Heart left ventricle (tissue), 16 donors: ENCODE data around the gene STXBP1. TPM values are rescaled to one million over a fixed set of nuclear protein-coding genes. Genes with fewer than 3 reads are reported as not detected.

Experiments
- ATAC-seq, 4 donors: fragments of 200-7000 bp; cut with Tn5 transposase; one replicate each; pipeline ENCODE4 v1.9.1; 2020 to 2022; ENCODE audit warnings: moderate library complexity in 4 of 4, mild to moderate bottlenecking in 3 of 4, moderate number of reproducible peaks in 1 of 4
- DNase-seq, 5 donors: peaks; one replicate each; pipeline ENCODE4 v3.0.0-alpha.2; 2020
- H3K27ac ChIP-seq, 12 donors: fragments of 200-600 bp; sonication (generic) in 4 of 12; one replicate each; pipeline versions ENCODE4 v1.5.0 to v1.8.0; 2016 to 2022; ENCODE audit warnings: mild to moderate bottlenecking in 2 of 12
- H3K27me3 ChIP-seq, 9 donors: fragments of 200-600 bp; sonication (generic) in 2 of 9; one replicate each; pipeline versions ENCODE4 v1.5.1 to v1.8.0; 2016 to 2022; ENCODE audit warnings: mild to moderate bottlenecking in 3 of 9
- H3K36me3 ChIP-seq, 9 donors: fragments of 200-600 bp; sonication (generic) in 2 of 9; one replicate each; pipeline versions ENCODE4 v1.5.0 to v1.8.0; 2018 to 2022; ENCODE audit warnings: mild to moderate bottlenecking in 2 of 9
- H3K4me1 ChIP-seq, 12 donors: fragments of 200-600 bp; sonication (generic) in 4 of 12; one replicate each; pipeline versions ENCODE4 v1.5.0 to v1.8.0; 2016 to 2022; ENCODE audit warnings: mild to moderate bottlenecking in 3 of 12
- H3K4me3 ChIP-seq, 12 donors: fragments of 200-600 bp; sonication (generic) in 4 of 12; one replicate each; pipeline versions ENCODE4 v1.5.0 to v1.8.0; 2017 to 2022; ENCODE audit warnings: mild to moderate bottlenecking in 9 of 12, moderate library complexity in 4 of 12
- H3K9me3 ChIP-seq, 12 donors: fragments of 200-600 bp; sonication (generic) in 4 of 12; one replicate each; pipeline versions ENCODE4 v1.5.0 to v1.8.0; 2016 to 2022; ENCODE audit warnings: mild to moderate bottlenecking in 1 of 12
- POLR2A ChIP-seq, 2 donors: fragments of 450-650 bp; IDR thresholded peaks; one replicate each; pipeline ENCODE4 v1.6.1; 2017; ENCODE audit warnings: antibody characterized with exemption in 2 of 2, mild to moderate bottlenecking in 2 of 2, moderate library complexity in 2 of 2
- WGBS, 4 donors: extraction: QIAGEN DNeasy Blood & Tissue Kit in 2 of 4; methylation state at CpG; one replicate each; pipeline versions ENCODE4 v1.1.5 to v1.1.7; 2013 to 2018; 5-methylcytosine and 5-hydroxymethylcytosine counted together
- intact Hi-C, 10 donors: fragments of 100-400 bp; cut with DNase I; formaldehyde crosslinking; loops; one replicate each; pipeline versions ENCODE4 v1.11.1 to v1.14.2; 2022
- polyA plus RNA-seq, 2 donors: library from polyadenylated mRNA; stranded (reverse); fragments of 200-250 nt; gene quantifications; one replicate each; pipeline ENCODE4 v1.2.3, GENCODE V29; 2013
- total RNA-seq, 9 donors: library from RNA; depleted of rRNA in 2 of 9; stranded (reverse); fragments of >200 nt in 2 of 9; fragmentation: NEBNext Ultra II Directional in 3 of 9; extraction: Animal tissue kit (Norgen Biotek cat#: 25700) in 3 of 9; gene quantifications; one replicate each; pipeline versions ENCODE4 v1.1.0 to v1.2.4, GENCODE V29; 2016 to 2023
- TF ChIP-seq, protein P1 (sequence below), 12 donors: fragments of 200-600 bp; sonication (generic) in 4 of 12; IDR thresholded peaks; one replicate each; pipeline versions ENCODE4 v1.5.0 to v1.8.0; 2018 to 2022; ENCODE audit warnings: antibody characterized with exemption in 12 of 12, mild to moderate bottlenecking in 5 of 12
- donor health status: ischemic (EF 13 %, LVEDD 7.1; RV severe dilation, severe dysfunction).
- donor health status: healthy with polysubstance abuse.
- donor health status: DM: no; HTN: yes; CAD: no.
- donor health status: DM: no; HTN: no; CAD: no.
- donor health status: ischemic (EF 25% LVEDD 6.9; RV normal size, moderate dysfunction).
- donor health status: ischemic (EF 25% LVEDD 5.7; RV mildly dilated, moderate dysfunction).
- donor health status: healthy.
- donor health status: DM: yes; HTN: yes; CAD: no.
- donor health status: ischemic (EF 35%, LVEDD 5.7; RV mildly dilated, moderate dysfunction).
- donor health status: nonischemic (EF 11% LVEDD 7.7; RV severe dilation, severe dysfunction).
- donor health status: DM: yes; HTN: yes; CAD: no.
- donor health status: PGD.
- donor health status: ischemic (EF 29% LVEDD 5.4; RV normal size, mild dysfunction).
- donor health status: nonischemic (EF 23%, LVEDD 6.1; RV moderate dilation, normal function).

Gene STXBP1
- total and polyA plus RNA-seq, 11 donors = 14.0 to 102 (median 44.5) TPM

DNA sequence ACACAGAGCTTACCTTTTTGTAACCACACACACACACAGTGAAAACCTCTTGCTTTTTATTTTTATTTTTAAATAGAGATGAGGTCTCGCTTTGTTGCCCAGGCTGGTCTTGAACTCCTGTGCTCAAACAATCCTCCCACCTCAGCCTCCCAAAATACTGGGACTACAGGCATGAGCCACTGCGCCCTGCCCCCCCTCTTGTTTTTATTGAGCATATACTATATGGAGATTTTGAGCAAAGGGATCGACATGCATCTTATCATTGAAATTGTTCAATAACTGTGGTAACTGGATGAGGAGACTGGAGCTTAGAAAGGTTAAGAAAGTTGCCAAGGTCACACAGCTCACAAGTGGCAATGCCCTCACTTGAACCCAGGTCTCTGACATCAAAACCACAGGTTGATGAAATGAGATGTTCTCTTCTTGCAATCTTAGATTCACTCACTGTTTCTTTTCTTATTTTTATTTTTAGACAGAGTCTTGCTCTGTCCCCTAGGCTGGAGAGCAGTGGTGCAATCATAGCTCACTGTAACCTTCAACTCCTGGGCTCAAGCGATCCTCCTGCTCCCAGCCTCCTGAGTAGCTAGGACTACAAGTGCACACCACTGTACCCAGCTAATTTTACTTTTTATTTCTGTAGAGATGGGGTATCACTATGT is 26.8 kb upstream of the STXBP1 start:
- DNase-seq (no peak), ATAC-seq (no peak)
- TF ChIP-seq POLR2A (IDR thresholded peaks at IDR 0.05) = no peak
- TF ChIP-seq, protein P1, sequence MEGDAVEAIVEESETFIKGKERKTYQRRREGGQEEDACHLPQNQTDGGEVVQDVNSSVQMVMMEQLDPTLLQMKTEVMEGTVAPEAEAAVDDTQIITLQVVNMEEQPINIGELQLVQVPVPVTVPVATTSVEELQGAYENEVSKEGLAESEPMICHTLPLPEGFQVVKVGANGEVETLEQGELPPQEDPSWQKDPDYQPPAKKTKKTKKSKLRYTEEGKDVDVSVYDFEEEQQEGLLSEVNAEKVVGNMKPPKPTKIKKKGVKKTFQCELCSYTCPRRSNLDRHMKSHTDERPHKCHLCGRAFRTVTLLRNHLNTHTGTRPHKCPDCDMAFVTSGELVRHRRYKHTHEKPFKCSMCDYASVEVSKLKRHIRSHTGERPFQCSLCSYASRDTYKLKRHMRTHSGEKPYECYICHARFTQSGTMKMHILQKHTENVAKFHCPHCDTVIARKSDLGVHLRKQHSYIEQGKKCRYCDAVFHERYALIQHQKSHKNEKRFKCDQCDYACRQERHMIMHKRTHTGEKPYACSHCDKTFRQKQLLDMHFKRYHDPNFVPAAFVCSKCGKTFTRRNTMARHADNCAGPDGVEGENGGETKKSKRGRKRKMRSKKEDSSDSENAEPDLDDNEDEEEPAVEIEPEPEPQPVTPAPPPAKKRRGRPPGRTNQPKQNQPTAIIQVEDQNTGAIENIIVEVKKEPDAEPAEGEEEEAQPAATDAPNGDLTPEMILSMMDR (IDR thresholded peaks at IDR 0.05) = no peak
- Histone ChIP-seq H3K27me3 (no peaks in the 10 kb centered on the region), H3K9me3 (no peaks in the 10 kb centered on the region), H3K4me3 (no peak overlapping the region), H3K36me3 (no peaks in the 10 kb centered on the region), H3K4me1 (peaks cover 0 to 15% (median 0%) of the 10 kb centered on the region in 12 donors), H3K27ac (no peak overlapping the region)
- 97 to 98% (median 97%) methylated on average over 4 of the region's 4 CpGs for WGBS, 4 donors
- intact Hi-C loops = loop anchor here in 3 of 10 donors (5.0 kb wide), 1 partner anchor 337 kb away; no protein-coding TSS in a partner anchor

DNA sequence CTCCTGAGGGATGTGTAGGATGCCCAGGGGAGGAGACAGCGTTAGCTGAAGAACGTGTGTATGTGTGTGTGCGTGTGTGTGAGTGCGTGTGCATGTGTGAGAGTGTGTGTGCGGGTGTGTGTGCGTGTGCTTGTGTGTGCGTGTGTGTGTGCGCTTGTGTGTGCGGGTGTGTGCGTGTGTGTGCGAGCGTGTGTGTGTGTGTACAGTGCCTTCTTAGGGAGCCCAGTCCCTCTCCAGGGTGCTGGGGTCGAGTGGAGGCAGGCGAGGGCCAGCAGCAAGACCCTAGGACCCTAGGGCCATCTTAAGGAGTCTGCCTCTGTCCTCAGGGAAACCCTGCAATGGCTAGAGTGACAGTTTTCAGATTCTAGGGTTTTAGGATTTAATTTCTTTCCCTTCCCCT is 26.0 kb upstream of the STXBP1 start:
- H3K36me3 ChIP-seq = no peaks in the 10 kb centered on the region
- H3K4me3 ChIP-seq = no peak overlapping the region
- H3K9me3 ChIP-seq = no peaks in the 10 kb centered on the region
- H3K27ac ChIP-seq = no peak overlapping the region
- intact Hi-C loops = loop anchor here in 9 of 10 donors (1.0 to 5.0 kb wide), 3 partner anchors 81 to 336 kb away; no protein-coding TSS in a partner anchor
- DNase-seq (no peak), ATAC-seq (peak; percentile 5 to 47 (median 24))
- H3K4me1 ChIP-seq = peaks cover 0 to 7% (median 0%) of the 10 kb centered on the region in 12 donors
- no peak for TF ChIP-seq POLR2A (IDR thresholded peaks at IDR 0.05)
- TF ChIP-seq, protein P1 (IDR thresholded peaks at IDR 0.05) = no peak
- H3K27me3 ChIP-seq = no peaks in the 10 kb centered on the region
- 72 to 75% (median 75%) methylated on average over 14 of the region's 14 CpGs for WGBS, 4 donors

DNA sequence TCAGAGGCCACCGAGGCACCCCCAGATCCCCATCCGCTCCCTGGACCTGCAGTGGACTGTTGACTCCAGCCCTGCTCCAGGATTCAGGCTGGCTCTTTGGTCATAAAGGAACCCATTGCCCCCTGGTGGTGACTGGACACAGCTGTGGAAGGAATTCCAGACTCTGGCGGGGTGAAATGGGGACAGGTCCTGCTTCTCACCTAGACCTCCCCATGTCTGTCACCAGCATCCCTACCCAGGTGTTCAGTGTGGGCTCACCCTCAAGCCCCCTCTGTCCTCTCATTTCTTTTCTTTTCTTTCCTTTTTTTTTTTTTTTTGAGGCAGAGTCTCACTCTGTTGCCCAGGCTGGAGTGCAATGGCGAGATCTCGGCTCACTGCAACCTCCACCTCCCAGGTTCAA is 25.5 kb upstream of the STXBP1 start:
- Histone ChIP-seq H3K27me3 (no peaks in the 10 kb centered on the region), H3K27ac (no peak overlapping the region), H3K9me3 (no peaks in the 10 kb centered on the region), H3K4me3 (no peak overlapping the region), H3K36me3 (no peaks in the 10 kb centered on the region), H3K4me1 (peaks cover 0 to 6% (median 0%) of the 10 kb centered on the region in 12 donors)
- TF ChIP-seq POLR2A (IDR thresholded peaks at IDR 0.05) = no peak
- TF ChIP-seq, protein P1 (IDR thresholded peaks at IDR 0.05) = peak; percentile 80 to 91 (median 86)
- ATAC-seq (peak; percentile 82 to 94 (median 92)), DNase-seq (peak; percentile 81 to 90 (median 83))
- intact Hi-C loops = loop anchor here in 9 of 10 donors (1.0 to 5.0 kb wide), 3 partner anchors 82 to 336 kb away; no protein-coding TSS in a partner anchor
- WGBS, 4 donors = 52 to 59% (median 55%) methylated on average over 4 to 5 of the region's 5 CpGs

DNA sequence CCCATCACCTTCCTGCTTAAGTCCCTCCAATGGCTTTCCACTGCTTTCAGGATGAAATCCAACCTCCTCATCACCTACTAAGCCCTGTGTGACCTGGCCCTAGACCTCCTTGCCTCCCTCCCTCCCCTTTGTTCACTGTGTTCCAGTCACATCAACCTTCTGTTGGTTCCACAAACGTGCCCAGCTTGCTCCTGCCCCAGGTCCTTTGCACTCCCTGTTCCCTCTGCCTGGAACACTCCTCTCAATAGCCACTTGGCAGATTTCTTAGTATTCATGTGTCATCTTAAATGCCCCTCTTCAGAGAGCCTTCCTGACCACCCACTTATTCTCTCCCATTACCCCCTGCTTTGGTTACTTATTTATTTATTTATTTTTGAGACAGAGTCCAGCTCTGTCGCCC is 24.1 kb upstream of the STXBP1 start:
- ATAC-seq = no peak
- Histone ChIP-seq H3K9me3 (no peaks in the 10 kb centered on the region), H3K36me3 (no peaks in the 10 kb centered on the region), H3K27me3 (no peaks in the 10 kb centered on the region), H3K4me1 (peaks cover 0 to 6% (median 0%) of the 10 kb centered on the region in 12 donors), H3K27ac (no peak overlapping the region), H3K4me3 (no peak overlapping the region)
- TF ChIP-seq POLR2A (IDR thresholded peaks at IDR 0.05) = no peak
- TF ChIP-seq, protein P1 (IDR thresholded peaks at IDR 0.05) = no peak
- no peak for DNase-seq
- 81 to 89% (median 85%) methylated on average over 2 of the region's 2 CpGs for WGBS, 4 donors
- intact Hi-C loops = loop anchor here in 4 of 10 donors (2.0 to 5.0 kb wide), 2 partner anchors 83 to 334 kb away; no protein-coding TSS in a partner anchor
